HCT116 (cell line): ENCODE data around the gene LANCL3. TPM values are rescaled to one million over a fixed set of nuclear protein-coding genes. Genes with fewer than 3 reads are reported as not detected.
"Not testable (repeated sequence)": the region's sequence is repeated elsewhere in the genome, so short reads cannot be mapped to it uniquely, and the experiment has no call there.

ENCODE experiments used
- ATAC-seq: fragments of 200-7000 bp; cut with Tn5 transposase; 2 replicates; pipeline ENCODE4 v1.9.1; 2020; ENCODE audit warnings: mild to moderate bottlenecking, moderate library complexity
- Bru-seq: library from RNA; stranded (reverse); fragments of 400-500 nt; gene quantifications from one replicate; lab custom pipeline; 2021; lab: Mats Ljungman, UMichigan
- BruChase-seq, 2 experiments: library from RNA; stranded (reverse); fragments of 400-500 nt; gene quantifications; one replicate each; lab custom pipeline; 2021; lab: Mats Ljungman, UMichigan
- BruUV-seq: library from RNA; stranded (reverse); fragments of 400-500 nt; replicated peaks from 2 replicates; lab custom pipeline; 2021; lab: Mats Ljungman, UMichigan
- CTCF ChIA-PET: fragments of 300-600 bp; sonication (Branson Sonifier 250); formaldehyde crosslinking; loops from one replicate; lab custom pipeline; 2021; ENCODE audit warnings: antibody characterized with exemption; lab: Charles Lee
- POLR2A ChIA-PET: fragments of 300-600, 350-600 bp; sonication (Branson Sonifier 250); formaldehyde crosslinking; loops from one replicate; lab custom pipeline; 2021; ENCODE audit warnings: antibody characterized with exemption; lab: Charles Lee
- RAD21 ChIA-PET, 2 experiments: fragments of 300-600 bp; sonication (Branson Sonifier 250); formaldehyde crosslinking; loops; one replicate each; lab custom pipeline; 2023; ENCODE audit warnings: low total read pairs in 2 of 2; ENCODE audit not compliant: uncharacterized antibody in 2 of 2, unreplicated experiment in 2 of 2, low non-redundant PET in 1 of 2; lab: Charles Lee
- DNase-seq: peaks from one replicate; pipeline ENCODE4 v3.0.0-alpha.2; 2010; ENCODE audit warnings: low read depth, low spot score
- H2AFZ ChIP-seq: fragments of 200-600 bp; shearing (Covaris generic), sonication (generic); 2 replicates; pipeline ENCODE4 v1.6.1; 2017; ENCODE audit warnings: low read depth, mixed run types, mixed read lengths, antibody characterized with exemption, low read length; ENCODE audit not compliant: poor library complexity, severe bottlenecking
- H3K27ac ChIP-seq: 2 replicates; pipeline ENCODE4 v1.5.1; 2012; ENCODE audit warnings: low read depth, low read length
- H3K27me3 ChIP-seq: fragments of 200-600 bp; sonication (generic); 2 replicates; pipeline ENCODE4 v1.6.1; 2016; ENCODE audit warnings: mixed run types, low read length, mixed read lengths; ENCODE audit not compliant: insufficient read depth
- H3K36me3 ChIP-seq, 2 experiments: fragments of 200-500 bp in 1 of 2; fragments of 200-600 bp in 1 of 2; sonication (Bioruptor generic) in 1 of 2; sonication (generic) in 1 of 2; 2 replicates each; pipeline versions ENCODE4 v1.5.1 to v1.6.1; 2014 to 2016; ENCODE audit warnings: low read length in 2 of 2, inconsistent platforms in 1 of 2, mixed read lengths in 1 of 2, mixed run types in 1 of 2; ENCODE audit not compliant: insufficient read depth in 2 of 2, control insufficient read depth in 1 of 2
- H3K4me1 ChIP-seq, 2 experiments: fragments of 200-600 bp in 1 of 2; sonication (generic) in 1 of 2; 2 replicates each; pipeline versions ENCODE4 v1.5.1 to v1.6.1; 2012 to 2017; ENCODE audit warnings: low read length in 2 of 2, inconsistent platforms in 1 of 2, mild to moderate bottlenecking in 1 of 2, mixed read lengths in 1 of 2, mixed run types in 1 of 2, moderate library complexity in 1 of 2; ENCODE audit not compliant: insufficient read depth in 2 of 2, control insufficient read depth in 1 of 2
- H3K4me2 ChIP-seq: fragments of 200-600 bp; sonication (generic); 2 replicates; pipeline ENCODE4 v1.6.1; 2017; ENCODE audit warnings: mixed run types, low read length, mixed read lengths
- H3K4me3 ChIP-seq, 2 experiments: fragments of 200-600 bp in 1 of 2; sonication (generic) in 1 of 2; replicated peaks in 1 of 2; 2 replicates each; pipeline ENCODE4 v1.5.1; 2011 to 2016; ENCODE audit warnings: low read length in 2 of 2, control low read depth in 1 of 2, low read depth in 1 of 2, mild to moderate bottlenecking in 1 of 2, mixed read lengths in 1 of 2, mixed run types in 1 of 2
- H3K79me2 ChIP-seq: fragments of 200-600 bp; sonication (generic); 2 replicates; pipeline ENCODE4 v1.6.1; 2017; ENCODE audit warnings: mild to moderate bottlenecking, mixed run types, low read length, moderate library complexity, mixed read lengths; ENCODE audit not compliant: insufficient read depth
- H3K9ac ChIP-seq: fragments of 200-600 bp; sonication (generic); 2 replicates; pipeline ENCODE4 v1.6.1; 2016; ENCODE audit warnings: low read length, mixed read lengths
- H3K9me2 ChIP-seq: fragments of 200-600 bp; sonication (generic), shearing (Covaris generic); 2 replicates; pipeline ENCODE4 v1.6.1; 2017; ENCODE audit warnings: mixed run types, mild to moderate bottlenecking, moderate library complexity; ENCODE audit not compliant: insufficient read depth
- H3K9me3 ChIP-seq, 2 experiments: fragments of 200-500 bp in 1 of 2; fragments of 200-600 bp in 1 of 2; sonication (Bioruptor generic) in 1 of 2; sonication (generic) in 1 of 2; 2 replicates each; pipeline ENCODE4 v1.6.1; 2014 to 2017; ENCODE audit warnings: low read length in 2 of 2, mixed read lengths in 2 of 2, inconsistent platforms in 1 of 2, low read depth in 1 of 2, mild to moderate bottlenecking in 1 of 2, mixed run types in 1 of 2, moderate library complexity in 1 of 2; ENCODE audit not compliant: control insufficient read depth in 1 of 2, insufficient read depth in 1 of 2
- H4K20me1 ChIP-seq: fragments of 200-600 bp; sonication (generic), shearing (Covaris generic); 2 replicates; pipeline ENCODE4 v1.6.1; 2017; ENCODE audit warnings: mixed run types, mild to moderate bottlenecking, moderate library complexity; ENCODE audit not compliant: insufficient read depth
- intact Hi-C: fragments of 100-400 bp; cut with micrococcal nuclease; formaldehyde crosslinking; loops from 2 replicates; pipeline ENCODE4 v1.10.0; 2022
- long read RNA-seq: library from polyadenylated mRNA; unstranded; transcript quantifications from one replicate; pipeline ENCODE4 v2.0.0, GENCODE V29; 2021; ENCODE audit not compliant: unreplicated experiment
- polyA plus RNA-seq: library from polyadenylated mRNA; unstranded; fragments of >200 nt; gene quantifications from 2 replicates; pipeline ENCODE4 v1.2.1, GENCODE V29; 2012; ENCODE audit warnings: missing spikeins
- total RNA-seq: library from RNA; stranded (reverse); gene quantifications from one replicate; pipeline ENCODE4 v1.2.1, GENCODE V29; 2021; ENCODE audit not compliant: unreplicated experiment

Gene LANCL3
- total RNA-seq (2.4 TPM), Bru-seq, nascent RNA (percentile 41 among the genes with signal in this experiment), BruChase-seq, experiment 1, labeled RNA remaining after a 6-hour chase (percentile 62 among the genes with signal in this experiment), BruChase-seq, experiment 2, labeled RNA remaining after a 2-hour chase (percentile 62 among the genes with signal in this experiment)
- 0.64 and 0.92 TPM in 2 replicates for polyA plus RNA-seq
- long read RNA-seq, full-length matches to known transcripts: 4 of 4 reads
- long read RNA-seq, partial matches to known transcripts: 0 of 4 reads
- long read RNA-seq, other reads (novel, unspliced or antisense): 0 of 4 reads

- H3K4me2 ChIP-seq: peak within 1 kb of the TSS; percentile 79
Observed at GRCh38 chrX:37571426-37572107, at the start of gene LANCL3. LANCL3 (plus strand) TSS chrX:37571661; CDS start chrX:37571871, 210 bp downstream.

GRCh38 chrX:37523673-37524072 lies 47.8 kb upstream of the LANCL3 start:
- H3K9me3 ChIP-seq, ATAC-seq, POLR2A ChIA-PET, H3K27me3 ChIP-seq, BruUV-seq, CTCF ChIA-PET, intact Hi-C loops, H3K27ac ChIP-seq, H3K4me3 ChIP-seq, H3K9me2 ChIP-seq, H2AFZ ChIP-seq, H4K20me1 ChIP-seq, DNase-seq, H3K4me1 ChIP-seq, H3K4me2 ChIP-seq, H3K79me2 ChIP-seq, RAD21 ChIA-PET, H3K36me3 ChIP-seq, H3K9ac ChIP-seq: not testable (repeated sequence)

More at GRCh38 chrX:37571426-37572107, at the start of gene LANCL3:
- intact Hi-C loops: loop anchor here (1.0 to 5.0 kb wide), 2 partner anchors 254 to 606 kb away; no protein-coding TSS in a partner anchor
- RAD21 ChIA-PET, POLR2A ChIA-PET, H3K4me1 ChIP-seq, H4K20me1 ChIP-seq, BruUV-seq, H3K27me3 ChIP-seq, H3K36me3 ChIP-seq, H3K9me3 ChIP-seq, H3K79me2 ChIP-seq, DNase-seq, H3K9me2 ChIP-seq: not testable (repeated sequence)
- H2AFZ ChIP-seq: peak within 1 kb of the TSS; percentile 82
- CTCF ChIA-PET: interaction anchor here (1.0 to 1.1 kb wide), 2 partner anchors 174 to 254 kb away, joined by 5 read pairs; no protein-coding TSS in a partner anchor
- peak within 1 kb of the TSS; percentile 32 for H3K27ac ChIP-seq
- ATAC-seq: peak; percentile 66
- peak within 1 kb of the TSS; percentile 35 for H3K9ac ChIP-seq
- H3K4me3 ChIP-seq: peak within 1 kb of the TSS; percentile 33 to 59
